HG03354 (cell line): ENCODE measurements around the gene TMEM107.

Experiments
- ATAC-seq: cut with Tn5 transposase; IDR thresholded peaks from one replicate; pipeline ENCODE4 v1.9.1; 2021; ENCODE audit warnings: mild to moderate bottlenecking; ENCODE audit not compliant: unreplicated experiment, poor library complexity, severe bottlenecking

The TMEM107 gene

GRCh38 chr17:8151641-8152111, 24.5 kb downstream of the TMEM107 start:
- no peak for ATAC-seq

DNA sequence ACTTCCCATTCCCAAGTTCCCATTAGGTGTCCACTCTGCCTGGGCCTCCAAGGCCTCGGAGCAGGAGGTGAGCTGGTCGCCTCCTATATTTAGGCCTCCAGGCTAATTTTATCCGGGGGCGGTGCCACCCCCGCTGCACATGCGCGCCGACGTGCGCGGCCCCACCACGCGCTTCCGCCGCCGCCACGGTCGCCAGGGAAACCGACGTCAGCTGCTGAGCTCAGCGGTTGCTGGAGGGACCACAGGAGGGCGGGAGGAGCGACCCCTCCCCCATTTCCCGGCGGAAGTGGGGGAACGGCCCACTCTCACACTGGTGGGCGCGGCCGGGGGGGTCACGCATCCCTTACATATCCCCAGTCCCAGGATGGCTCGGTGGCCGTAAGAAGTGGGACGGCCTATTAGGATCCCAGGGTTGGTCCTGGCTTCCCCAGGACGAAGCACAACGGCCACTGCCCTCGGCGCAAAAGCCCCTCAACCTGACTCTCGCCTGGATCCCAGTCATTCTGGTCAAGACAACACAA, 25.0 kb downstream of the TMEM107 start:
- ATAC-seq = peak; percentile 51

DNA sequence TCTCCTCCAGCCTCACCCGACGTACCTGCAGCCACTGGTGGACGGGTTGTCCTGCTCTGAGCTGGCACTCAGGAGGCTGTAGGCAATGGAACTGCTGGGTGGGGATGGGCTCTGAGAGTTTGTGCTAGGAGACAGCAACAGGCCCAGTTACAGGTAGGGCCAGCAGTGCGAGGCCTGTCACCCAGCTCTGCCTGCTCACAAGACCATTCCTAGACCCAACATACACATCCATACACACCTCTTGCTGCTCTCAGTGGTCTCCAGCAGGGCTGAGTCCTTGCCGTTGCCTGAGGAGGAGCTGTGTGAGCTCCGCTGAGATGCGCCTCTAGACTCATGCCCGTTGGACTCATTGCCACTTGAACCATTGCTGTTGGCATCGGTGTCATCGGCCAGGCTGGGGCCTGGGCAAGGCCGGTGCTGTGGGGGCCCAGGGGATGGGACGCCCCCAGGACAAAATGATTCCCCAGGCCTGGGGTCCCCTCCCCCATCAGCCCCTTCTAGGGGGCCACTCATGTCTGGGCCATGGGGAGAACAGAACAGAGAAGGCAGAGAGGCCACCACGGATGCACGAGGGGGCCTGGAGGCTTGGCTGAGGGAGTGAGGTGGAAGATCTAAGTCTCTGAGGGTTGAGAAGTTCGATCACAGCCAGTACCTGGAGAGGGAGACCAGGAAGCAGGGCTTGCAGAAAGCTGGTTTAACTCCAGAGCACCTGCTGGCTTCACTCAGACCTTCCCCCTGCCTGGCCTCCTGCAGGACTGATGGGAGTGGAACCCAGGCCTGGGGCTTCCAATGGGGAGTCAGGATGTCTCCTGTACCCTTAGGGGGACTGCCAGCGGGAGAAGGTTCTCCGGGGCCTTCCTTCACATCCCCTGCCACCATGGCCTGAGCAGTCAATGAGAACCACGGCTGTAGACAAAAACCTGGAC, 25.7 kb downstream of the TMEM107 start:
- ATAC-seq = peak; percentile 1

- ATAC-seq = no peak
Observed at GRCh38 chr17:8149419-8150193, 26.6 kb downstream of the TMEM107 start.

- ATAC-seq = no peak
Observed at GRCh38 chr17:8148560-8148959, 27.6 kb downstream of the TMEM107 start.

- no peak for ATAC-seq
Observed at GRCh38 chr17:8147805-8148404, 28.3 kb downstream of the TMEM107 start.

- no peak for ATAC-seq
Observed at GRCh38 chr17:8147141-8147804, 28.9 kb downstream of the TMEM107 start.

DNA sequence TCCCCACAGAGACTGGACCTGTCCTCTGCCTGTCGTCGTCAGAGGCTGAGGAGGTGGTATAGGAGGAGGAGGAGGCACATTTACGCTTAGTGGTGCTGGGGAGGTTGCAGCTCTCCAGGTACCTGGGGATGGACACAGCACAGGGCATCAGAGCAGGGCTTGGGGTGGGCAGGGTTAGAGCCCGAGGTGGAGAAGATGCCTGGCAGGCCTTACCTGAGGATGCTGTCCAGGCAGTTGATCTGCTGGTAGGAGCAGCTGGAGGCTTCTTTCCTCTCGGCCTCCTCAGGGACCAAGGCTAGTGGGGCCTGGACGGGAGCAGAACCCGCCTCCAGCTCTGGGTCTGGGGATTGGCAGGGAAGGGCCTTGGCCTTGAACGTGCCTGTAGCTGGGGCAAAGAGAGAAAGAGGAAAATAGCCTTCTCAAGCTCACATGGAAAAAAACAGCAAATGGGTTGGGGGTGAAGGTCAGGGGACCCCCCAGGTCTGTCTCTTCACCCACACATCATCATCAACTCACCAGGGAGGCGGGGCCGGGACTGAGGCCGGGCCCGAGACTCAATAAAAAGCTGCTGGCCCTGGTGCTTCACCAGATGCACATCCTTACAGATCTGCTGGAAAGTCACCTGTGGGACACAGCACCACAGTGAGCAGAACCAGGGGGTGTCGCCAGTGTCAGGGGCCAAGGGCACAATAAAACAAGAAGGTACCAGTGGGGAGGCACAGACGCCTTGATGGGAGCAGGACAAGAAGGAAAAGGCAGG, 29.6 kb downstream of the TMEM107 start:
- ATAC-seq = no peak

GRCh38 chr17:8145811-8146210, 30.4 kb downstream of the TMEM107 start:
- ATAC-seq = no peak

GRCh38 chr17:8144401-8145231, 31.6 kb downstream of the TMEM107 start:
- ATAC-seq = no peak

- no peak for ATAC-seq
Observed at GRCh38 chr17:8143581-8144400, 32.4 kb downstream of the TMEM107 start.

DNA sequence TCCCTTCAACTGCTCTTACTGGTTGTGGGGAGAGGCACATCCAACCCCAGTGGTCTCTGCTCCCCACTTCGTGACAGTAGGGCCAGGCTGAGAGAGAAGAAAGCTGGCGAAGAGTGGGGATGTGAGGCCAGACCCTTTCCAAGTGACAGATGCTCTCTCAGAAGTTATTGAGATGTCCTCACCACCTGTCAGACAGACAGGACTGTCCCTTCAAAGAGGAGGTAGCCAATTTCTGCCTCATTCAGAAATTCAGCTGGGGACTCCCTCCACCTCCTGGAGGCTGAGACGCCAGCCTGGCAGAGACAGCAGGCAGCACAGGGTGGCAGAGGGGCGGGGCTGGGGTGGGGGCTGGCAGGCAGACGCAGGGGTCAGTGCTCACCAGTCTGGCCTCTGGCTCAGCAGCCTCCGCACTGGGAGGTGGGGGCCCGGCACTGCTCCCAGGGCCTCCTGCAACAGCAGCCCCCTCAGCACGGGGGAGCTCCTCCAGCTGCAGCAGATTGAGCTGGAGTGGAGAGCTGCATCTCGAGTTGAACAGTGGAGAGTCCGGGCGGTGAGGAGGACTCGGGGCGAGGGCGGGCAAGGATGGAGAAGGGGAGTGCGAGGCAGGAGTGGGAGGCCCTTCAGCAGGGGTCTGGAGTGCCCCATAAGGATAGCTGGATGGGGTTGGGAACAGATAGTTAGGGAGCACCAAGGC, 33.1 kb downstream of the TMEM107 start:
- no peak for ATAC-seq

GRCh38 chr17:8142158-8142886, 33.9 kb downstream of the TMEM107 start:
- ATAC-seq = no peak

DNA sequence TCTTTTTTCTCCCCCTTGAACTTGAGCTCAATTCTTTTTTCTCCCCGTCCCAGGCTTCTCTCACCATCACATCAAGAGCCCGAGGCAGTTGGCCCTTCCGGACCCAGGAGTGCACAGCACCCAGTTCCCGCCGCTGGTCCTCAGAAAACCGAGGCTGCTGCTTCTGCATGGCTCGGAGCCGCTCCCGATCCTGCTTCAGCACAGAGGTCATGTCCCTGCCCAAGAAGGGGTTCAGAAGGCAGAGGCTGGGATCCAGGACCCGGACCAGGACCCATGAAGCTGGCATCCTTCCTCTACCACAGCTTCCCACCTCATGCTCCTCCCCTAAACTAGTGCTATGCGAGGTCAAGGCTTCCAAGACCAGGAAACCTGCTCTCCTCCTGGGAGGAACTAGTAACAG, 34.4 kb downstream of the TMEM107 start:
- no peak for ATAC-seq

GRCh38 chr17:8141045-8141444, 35.1 kb downstream of the TMEM107 start:
- no peak for ATAC-seq
